ENCODE data around the gene FABP3. TPM values are rescaled to one million over a fixed set of nuclear protein-coding genes. Genes with fewer than 3 reads are reported as not detected.

Gene FABP3
- total and polyA plus RNA-seq, 2 of the 8 experiments (the other 6 are each of a cell fraction or from before 2014, with no cell fraction given), result 34.8 to 43.9 TPM

DNA sequence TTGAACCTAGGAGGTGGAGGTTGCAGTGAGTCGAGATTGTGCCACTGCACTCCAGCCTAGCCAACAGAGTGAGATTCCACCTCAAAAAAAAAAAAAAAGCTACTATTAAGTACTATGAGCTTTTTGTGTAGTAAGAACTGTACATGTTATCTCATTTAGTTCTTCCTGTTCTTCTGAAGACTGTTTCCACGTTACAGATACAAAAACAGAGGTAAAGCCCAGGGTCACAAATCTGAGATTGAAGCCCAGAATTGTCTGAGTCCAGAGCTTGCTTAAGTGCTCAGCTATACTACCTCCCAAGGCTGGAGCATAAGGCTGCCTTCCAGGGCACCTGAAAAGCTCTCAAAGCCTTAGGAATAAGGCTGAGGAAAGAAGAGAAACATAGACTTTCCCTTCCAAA is 2.9 kb downstream of the FABP3 start:
- Histone ChIP-seq H3K9ac (replicated peaks in 1 of 4; ENCODE audit: extremely low read depth in 1 of 4, low read depth in 3 of 4, low read length in 3 of 4) (no peak overlapping the region), H3K9me3 (ENCODE audit: insufficient read depth in 2 of 2, low read depth in 1 of 2, low read length in 1 of 2) (no peaks in the 10 kb centered on the region), H2AK5ac (ENCODE audit: low read depth, low read length) (no peak overlapping the region), H2BK5ac (ENCODE audit: low read depth, low read length) (no peak overlapping the region), H3K14ac (ENCODE audit: insufficient read length) (no peak overlapping the region), H3K4me3 (ENCODE audit: extremely low read depth in 1 of 4, insufficient read depth in 2 of 4, low read depth in 3 of 4, low read length in 4 of 4) (no peak overlapping the region), H4K91ac (replicated peaks; ENCODE audit: insufficient read length, low read length) (no peak overlapping the region), H3K23ac (ENCODE audit: insufficient read length) (no peak overlapping the region), H3K23me2 (ENCODE audit: low read depth, low read length) (peaks cover 11% of the 10 kb centered on the region), H2BK120ac (replicated peaks; ENCODE audit: low read depth, low read length) (no peak overlapping the region), H3K56ac (replicated peaks; ENCODE audit: insufficient read length, low read depth, low read length) (no peak overlapping the region), H2BK15ac (ENCODE audit: low read length) (no peak overlapping the region), H3K27me3 (replicated peaks in 1 of 4; ENCODE audit: control insufficient read depth in 3 of 4, extremely low read depth in 1 of 4, insufficient read depth in 3 of 4, low read length in 3 of 4) (0 out of 7 replicates have a peak, but pooled peaks cover 0 to 2% (median 0%) of the 10 kb centered on the region in 4 experiments), H4K8ac (ENCODE audit: extremely low read depth, insufficient read depth, low read length) (no peak overlapping the region), H2BK20ac (ENCODE audit: low read length) (no peak overlapping the region), H3K18ac (ENCODE audit: extremely low read depth, low read length) (no peak overlapping the region), H3K27ac (ENCODE audit: low read depth, low read length) (no peak overlapping the region), H3K79me2 (ENCODE audit: control insufficient read depth in 1 of 2, insufficient read depth in 2 of 2, low read length in 2 of 2) (no peaks in the 10 kb centered on the region), H4K20me1 (replicated peaks in 1 of 2; ENCODE audit: control insufficient read depth in 1 of 2, insufficient read depth in 2 of 2, low read length in 2 of 2) (no peaks in the 10 kb centered on the region), H4K5ac (ENCODE audit: insufficient read length, low read depth, low read length) (no peak overlapping the region), H3K4ac (replicated peaks; ENCODE audit: insufficient read length, low read depth, low read length) (no peak overlapping the region), H3K79me1 (ENCODE audit: low read depth, low read length) (no peaks in the 10 kb centered on the region), H3K36me3 (ENCODE audit: control insufficient read depth in 2 of 4, insufficient read depth in 4 of 4, low read length in 3 of 4) (peaks cover 5 to 14% (median 6%) of the 10 kb centered on the region in 4 experiments; a peak in 5 of 8 replicates), H2AFZ (ENCODE audit: low read length) (no peak overlapping the region), H2BK12ac (ENCODE audit: low read depth, low read length) (no peak overlapping the region), H3K4me2 (ENCODE audit: insufficient read depth in 1 of 2, low read depth in 2 of 2, low read length in 2 of 2) (no peak overlapping the region), H3K4me1 (replicated peaks in 1 of 4; ENCODE audit: control insufficient read depth in 3 of 4, insufficient read depth in 4 of 4, low read length in 3 of 4) (peaks cover 10 to 34% (median 25%) of the 10 kb centered on the region in 4 experiments)
- FAIRE-seq (no peak), DNase-seq (ENCODE audit: low read depth in 1 of 2, low spot score in 2 of 2) (no peak)
- CTCF ChIA-PET (ENCODE audit: partially characterized antibody), result interaction anchor here (0.8 to 2.3 kb wide), 5 partner anchors 20 to 52 kb away, joined by 3 to 9 read pairs (median 4); no protein-coding TSS in a partner anchor
- POLR2A ChIA-PET (ENCODE audit: partially characterized antibody), result interaction anchor here (0.9 to 1.6 kb wide), 5 partner anchors 9 to 45 kb away, joined by 3 to 5 read pairs (median 4); no protein-coding TSS in a partner anchor
- WGBS, 2 experiments (ENCODE audit: extremely low coverage in 1 of 2, insufficient coverage in 1 of 2, insufficient read length in 1 of 2, insufficient replicate concordance in 2 of 2, low coverage in 1 of 2, low lambda C conversion rate in 2 of 2, missing lambda C conversion rate in 1 of 2), result 93% methylated on average over 2 of the region's 2 CpGs; no CpG with 5 or more reads in 1 of the 2 experiments
- no peak for TF ChIP-seq KDM5A (IDR thresholded peaks at IDR 0.05; ENCODE audit: low read length)
- TF ChIP-seq ATF2 (IDR thresholded peaks at IDR 0.05; ENCODE audit: low read length), result no peak
- TF ChIP-seq HDAC6 (IDR thresholded peaks at IDR 0.05; ENCODE audit: low read depth, low read length), result no peak
- no peak for TF ChIP-seq BACH1 (IDR thresholded peaks at IDR 0.05; ENCODE audit: low read length)
- TF ChIP-seq MAFK (IDR thresholded peaks at IDR 0.05; ENCODE audit: low read depth, low read length), result no peak
- TF ChIP-seq TAF7 (optimal IDR thresholded peaks at IDR 0.05; ENCODE audit: borderline replicate concordance, low read depth, low read length), result no peak
- no peak for TF ChIP-seq SIN3A (conservative IDR thresholded peaks at IDR 0.05 in 1 of 2, IDR thresholded peaks at IDR 0.05 in 1 of 2; ENCODE audit: low read depth in 1 of 2, low read length in 2 of 2)
- no peak for TF ChIP-seq CHD2 (IDR thresholded peaks at IDR 0.05; ENCODE audit: low read length)
- TF ChIP-seq CTBP2 (IDR thresholded peaks at IDR 0.05; ENCODE audit: borderline replicate concordance, insufficient read depth, insufficient read length, low read length), result no peak
- no peak for TF ChIP-seq SRF (IDR thresholded peaks at IDR 0.05; ENCODE audit: low read depth, low read length)
- TF ChIP-seq CREB1 (IDR thresholded peaks at IDR 0.05), result no peak

Data from H1 (cell line).